ENCODE data around the gene ZNF41. TPM values are rescaled to one million over a fixed set of nuclear protein-coding genes. Genes with fewer than 3 reads are reported as not detected.
A peak's percentile ranks its signal among the peaks of the same experiment; 100 is the strongest.

The ZNF41 gene
- total and polyA plus RNA-seq, 8 donors: 8.1 to 15.4 (median 14.2) TPM

DNA sequence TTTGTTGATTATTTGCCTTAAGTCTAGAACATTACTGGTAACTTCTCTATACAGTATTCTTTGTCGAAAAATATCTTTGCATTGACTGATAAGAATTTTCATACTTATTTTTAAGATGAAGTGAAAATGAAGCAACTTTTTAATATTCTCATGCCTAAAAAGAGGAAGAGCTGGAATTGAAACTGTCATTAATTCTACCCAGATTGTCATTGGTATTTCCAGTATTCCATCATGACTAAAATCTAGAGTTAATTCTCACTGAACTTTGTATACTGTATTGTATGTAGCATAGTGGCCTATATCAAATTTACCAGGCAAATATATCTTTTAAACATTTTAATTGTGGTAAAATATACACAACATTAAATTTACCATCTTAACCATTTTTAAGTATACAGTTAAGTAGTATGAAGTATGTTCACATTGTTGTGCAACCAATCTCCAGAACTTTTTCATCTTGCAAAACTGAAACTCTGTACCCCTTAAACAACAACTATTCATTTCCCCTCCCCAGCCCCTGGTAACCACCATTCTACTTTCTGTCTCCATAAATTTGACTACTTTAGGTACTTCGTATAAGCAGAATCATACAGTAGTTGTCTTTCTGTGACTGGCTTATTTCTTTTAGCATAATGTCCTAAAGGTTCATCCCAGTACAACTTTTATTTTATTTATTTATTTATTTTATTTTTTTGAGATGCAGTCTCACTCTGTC is 24.3 kb upstream of the ZNF41 start:
- DNase-seq (no peak), ATAC-seq (no peak)
- no peaks in the 10 kb centered on the region for H3K27me3 ChIP-seq
- no peaks in the 10 kb centered on the region for H3K4me1 ChIP-seq
- intact Hi-C loops (cut with DNase I): no loop called here
- TF ChIP-seq, protein P1, sequence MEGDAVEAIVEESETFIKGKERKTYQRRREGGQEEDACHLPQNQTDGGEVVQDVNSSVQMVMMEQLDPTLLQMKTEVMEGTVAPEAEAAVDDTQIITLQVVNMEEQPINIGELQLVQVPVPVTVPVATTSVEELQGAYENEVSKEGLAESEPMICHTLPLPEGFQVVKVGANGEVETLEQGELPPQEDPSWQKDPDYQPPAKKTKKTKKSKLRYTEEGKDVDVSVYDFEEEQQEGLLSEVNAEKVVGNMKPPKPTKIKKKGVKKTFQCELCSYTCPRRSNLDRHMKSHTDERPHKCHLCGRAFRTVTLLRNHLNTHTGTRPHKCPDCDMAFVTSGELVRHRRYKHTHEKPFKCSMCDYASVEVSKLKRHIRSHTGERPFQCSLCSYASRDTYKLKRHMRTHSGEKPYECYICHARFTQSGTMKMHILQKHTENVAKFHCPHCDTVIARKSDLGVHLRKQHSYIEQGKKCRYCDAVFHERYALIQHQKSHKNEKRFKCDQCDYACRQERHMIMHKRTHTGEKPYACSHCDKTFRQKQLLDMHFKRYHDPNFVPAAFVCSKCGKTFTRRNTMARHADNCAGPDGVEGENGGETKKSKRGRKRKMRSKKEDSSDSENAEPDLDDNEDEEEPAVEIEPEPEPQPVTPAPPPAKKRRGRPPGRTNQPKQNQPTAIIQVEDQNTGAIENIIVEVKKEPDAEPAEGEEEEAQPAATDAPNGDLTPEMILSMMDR (IDR thresholded peaks at IDR 0.05): no peak
- no peaks in the 10 kb centered on the region for H3K36me3 ChIP-seq
- no peaks in the 10 kb centered on the region for H3K9me3 ChIP-seq
- no peak overlapping the region for H3K4me3 ChIP-seq
- H3K27ac ChIP-seq: no peak overlapping the region

DNA sequence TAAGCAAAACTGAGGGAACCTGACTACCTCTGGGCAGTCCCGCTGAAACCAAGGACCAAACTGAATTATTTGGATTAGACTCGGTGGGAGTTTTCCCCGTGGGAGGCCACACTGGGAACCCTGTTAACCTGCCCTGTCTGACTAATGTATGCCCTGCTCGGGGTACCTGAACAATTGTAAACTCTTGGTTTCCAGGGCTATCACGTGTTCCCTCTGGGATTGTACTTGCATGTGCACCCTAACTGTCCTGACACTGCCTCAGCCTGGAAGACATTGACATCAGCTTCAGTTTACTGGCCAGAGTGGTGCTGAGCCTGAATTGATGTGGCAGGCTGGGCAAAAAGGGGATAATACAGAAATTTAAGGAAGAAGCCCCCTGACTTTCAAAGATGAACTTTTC is 20.1 kb upstream of the ZNF41 start:
- intact Hi-C loops (cut with DNase I): no loop called here
- H3K36me3 ChIP-seq: no peaks in the 10 kb centered on the region
- no peak for ATAC-seq

DNA sequence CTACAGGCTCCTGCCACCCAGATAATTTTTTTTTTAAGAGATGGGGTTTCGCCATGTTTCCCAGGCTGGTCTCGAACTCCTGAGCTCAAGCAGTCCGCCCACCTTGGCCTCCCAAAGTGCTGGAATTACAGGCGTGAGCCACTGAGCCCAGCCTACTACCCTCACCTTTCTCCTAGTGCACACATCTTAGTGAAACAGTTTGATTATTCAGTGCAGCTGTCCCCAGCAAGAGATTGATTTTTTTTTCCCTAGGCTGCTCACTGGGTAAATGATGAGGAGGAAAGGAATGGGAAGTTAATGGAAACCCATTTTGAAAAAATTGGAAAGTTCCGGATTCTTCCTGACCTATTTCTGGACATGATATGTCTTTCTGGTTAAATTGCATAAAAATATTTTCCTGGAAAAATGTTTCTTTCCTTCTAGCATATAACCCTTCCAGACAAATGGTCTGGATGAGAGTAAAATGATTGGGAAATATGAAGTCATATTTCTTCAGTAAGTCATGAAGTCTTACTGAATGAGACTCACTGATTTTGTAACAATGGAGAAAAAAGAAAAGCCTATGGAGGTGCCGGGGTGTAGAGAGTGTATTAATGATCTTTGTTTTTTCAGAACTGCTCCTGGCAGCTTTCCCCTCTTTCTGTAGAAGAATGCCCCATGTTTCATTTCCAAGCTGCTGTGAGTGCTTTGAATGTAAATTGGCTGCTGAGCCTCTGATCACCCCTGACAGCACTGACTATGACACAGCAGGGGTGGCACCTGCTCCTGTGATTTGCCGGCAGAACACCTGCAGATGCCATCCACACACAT is 19.5 kb upstream of the ZNF41 start:
- no peaks in the 10 kb centered on the region for H3K36me3 ChIP-seq
- intact Hi-C loops (cut with DNase I): no loop called here
- no peaks in the 10 kb centered on the region for H3K4me1 ChIP-seq
- no peaks in the 10 kb centered on the region for H3K9me3 ChIP-seq
- H3K27ac ChIP-seq: no peak overlapping the region
- H3K4me3 ChIP-seq: no peak overlapping the region
- TF ChIP-seq, protein P1 (IDR thresholded peaks at IDR 0.05): no peak
- H3K27me3 ChIP-seq: no peaks in the 10 kb centered on the region
- DNase-seq (no peak), ATAC-seq (no peak)

More for the DNA sequence above, 20.1 kb upstream of the ZNF41 start:
- no peaks in the 10 kb centered on the region for H3K9me3 ChIP-seq
- no peaks in the 10 kb centered on the region for H3K4me1 ChIP-seq
- H3K27me3 ChIP-seq: no peaks in the 10 kb centered on the region
- no peak for DNase-seq
- H3K27ac ChIP-seq: no peak overlapping the region
- TF ChIP-seq, protein P1 (IDR thresholded peaks at IDR 0.05): no peak
- no peak overlapping the region for H3K4me3 ChIP-seq

DNA sequence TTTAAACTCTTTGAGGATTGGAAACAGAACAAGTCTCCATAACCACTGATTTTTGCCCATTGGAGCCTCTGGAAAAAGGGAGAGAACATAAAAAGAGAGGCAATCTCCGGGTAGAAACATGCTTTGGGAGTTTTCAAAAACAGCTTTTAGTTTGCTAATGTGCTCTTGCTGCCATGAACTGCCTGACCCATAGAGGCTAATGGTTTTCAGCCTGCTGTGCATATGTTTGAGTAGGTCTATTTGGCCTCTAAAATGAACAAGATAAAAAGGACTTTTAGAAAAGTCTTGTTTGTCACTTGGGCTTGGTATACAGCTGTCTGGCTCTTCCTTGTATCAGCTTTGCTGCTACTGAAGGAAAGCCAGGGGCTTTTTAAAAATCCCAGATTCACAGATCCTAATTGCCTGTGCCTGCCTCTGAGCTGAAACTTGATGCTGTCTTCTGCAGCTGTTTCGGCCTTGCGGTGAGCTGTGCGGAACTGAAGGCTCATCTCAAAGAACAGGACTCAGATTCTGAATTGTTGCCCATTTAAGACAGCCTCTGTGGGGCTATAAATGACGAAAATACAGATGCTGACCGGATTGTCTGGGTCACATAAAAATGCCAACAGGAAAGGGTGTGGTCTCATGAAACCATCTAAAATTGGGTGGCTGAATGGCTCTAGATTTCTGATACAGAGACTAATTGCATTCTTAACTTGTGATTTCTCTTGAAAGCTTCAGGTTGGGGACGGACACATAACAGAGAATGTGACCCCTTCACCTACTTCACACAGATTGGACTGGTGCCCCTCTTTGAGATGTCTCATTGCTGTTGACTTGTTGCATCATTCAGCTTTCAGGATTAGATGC is 18.4 kb upstream of the ZNF41 start:
- ATAC-seq: no peak
- intact Hi-C loops (cut with DNase I): no loop called here

More for the DNA sequence above, 18.4 kb upstream of the ZNF41 start:
- no peak for DNase-seq
- TF ChIP-seq, protein P1 (IDR thresholded peaks at IDR 0.05): no peak
- Histone ChIP-seq H3K27ac (peak overlapping the region in 1 of 2 donors; percentile 19), H3K36me3 (no peaks in the 10 kb centered on the region), H3K27me3 (no peaks in the 10 kb centered on the region), H3K4me1 (no peaks in the 10 kb centered on the region), H3K9me3 (no peaks in the 10 kb centered on the region), H3K4me3 (no peak overlapping the region)

Measured in left lung (tissue), 10 donors.